Adrenal gland (tissue), 12 donors: ENCODE measurements around the gene KRTAP26-1. TPM values are rescaled to one million over a fixed set of nuclear protein-coding genes. Genes with fewer than 3 reads are reported as not detected.

ENCODE experiments used
- DNase-seq, 7 donors: peaks; one replicate each; pipeline ENCODE4 v3.0.0-alpha.2; 2019 to 2020
- H3K27ac ChIP-seq, 5 donors: fragments of 200-600 bp; sonication (generic) in 4 of 5; 1 replicate in 3 of 5; 2 replicates in 2 of 5; pipeline versions ENCODE4 v1.5.1 to v1.8.0; 2016 to 2020; ENCODE audit warnings: mild to moderate bottlenecking in 1 of 5
- H3K27me3 ChIP-seq: fragments of 200-600 bp; 2 replicates; pipeline ENCODE4 v1.8.0; 2021
- H3K36me3 ChIP-seq, 2 donors: fragments of 200-600 bp; replicated peaks in 1 of 2; 1 replicate in 1 of 2; 2 replicates in 1 of 2; pipeline versions ENCODE4 v1.5.1 to v1.8.0; 2018 to 2022
- H3K4me1 ChIP-seq, 2 donors: fragments of 200-600 bp; replicated peaks in 1 of 2; 1 replicate in 1 of 2; 2 replicates in 1 of 2; pipeline versions ENCODE4 v1.5.1 to v1.8.0; 2018 to 2021
- H3K4me3 ChIP-seq, 4 donors: fragments of 200-600 bp; sonication (generic) in 3 of 4; one replicate each; pipeline ENCODE4 v1.5.1; 2016 to 2018
- H3K9me3 ChIP-seq, 3 donors: fragments of 200-600 bp; sonication (generic) in 1 of 3; replicated peaks in 1 of 3; 1 replicate in 2 of 3; 2 replicates in 1 of 3; pipeline versions ENCODE4 v1.5.1 to v1.8.0; 2016 to 2021
- POLR2A ChIP-seq, 2 donors: fragments of 450-650 bp; IDR thresholded peaks; one replicate each; pipeline ENCODE4 v1.6.1; 2017; ENCODE audit warnings: antibody characterized with exemption in 2 of 2, mild to moderate bottlenecking in 2 of 2, moderate library complexity in 1 of 2
- WGBS, 4 donors: extraction: QIAGEN DNeasy Blood & Tissue Kit in 2 of 4; methylation state at CpG; one replicate each; pipeline versions ENCODE4 v1.1.5 to v1.1.7; 2013 to 2017; 5-methylcytosine and 5-hydroxymethylcytosine counted together
- intact Hi-C, 2 donors: fragments of 100-400 bp; cut with DNase I; formaldehyde crosslinking; loops; one replicate each; pipeline versions ENCODE4 v1.14.1 to v1.15.0; 2022 to 2023
- polyA plus RNA-seq, 3 donors: library from polyadenylated mRNA; stranded (reverse); fragments of 200-250 nt in 2 of 3; fragments of 350-450 nt in 1 of 3; fragmentation: Illumina TruSeq in 1 of 3; extraction: RNeasy Lipid Tissue Mini Kit (QIAGEN cat#74804) in 1 of 3; gene quantifications; one replicate each; pipeline ENCODE4 v1.2.3, GENCODE V29; 2013 to 2014
- small RNA-seq, 2 donors: library from RNA; depleted of rRNA; stranded (forward); fragments of <200 nt; gene quantifications; one replicate each; pipeline ENCODE3, GENCODE V24; 2016
- total RNA-seq, 9 donors: library from RNA; depleted of rRNA in 4 of 9; stranded (reverse); fragments of >200 nt in 4 of 9; fragments of 120-200 nt in 1 of 9; fragmentation: NEBNext Ultra II Directional in 1 of 9; extraction: Animal tissue kit (Norgen Biotek cat#: 25700) in 1 of 9; gene quantifications; one replicate each; pipeline versions ENCODE4 v1.1.0 to v1.2.4, GENCODE V29; 2013 to 2023
- TF ChIP-seq, protein P1 (sequence below), 6 experiments: fragments of 450-650 bp in 4 of 6; fragments of 200-600 bp in 2 of 6; sonication (generic) in 1 of 6; IDR thresholded peaks; 1 replicate in 5 of 6; 2 replicates in 1 of 6; pipeline versions ENCODE4 v1.5.1 to v1.8.0; 2016 to 2021; ENCODE audit warnings: antibody characterized with exemption in 6 of 6, mild to moderate bottlenecking in 2 of 6, moderate library complexity in 1 of 6
- donor health status: healthy with polysubstance abuse.
- donor health status: Bipolar disorder and iron deficiency.
- donor health status: DM: yes; HTN: yes; CAD: no.
- donor health status: DM: no; HTN: no; CAD: no.
- donor health status: DM: no; HTN: no; CAD: no.
- donor health status: DM: yes; HTN: yes; CAD: no.

Gene KRTAP26-1
- total and polyA plus RNA-seq, 12 donors = not detected

DNA sequence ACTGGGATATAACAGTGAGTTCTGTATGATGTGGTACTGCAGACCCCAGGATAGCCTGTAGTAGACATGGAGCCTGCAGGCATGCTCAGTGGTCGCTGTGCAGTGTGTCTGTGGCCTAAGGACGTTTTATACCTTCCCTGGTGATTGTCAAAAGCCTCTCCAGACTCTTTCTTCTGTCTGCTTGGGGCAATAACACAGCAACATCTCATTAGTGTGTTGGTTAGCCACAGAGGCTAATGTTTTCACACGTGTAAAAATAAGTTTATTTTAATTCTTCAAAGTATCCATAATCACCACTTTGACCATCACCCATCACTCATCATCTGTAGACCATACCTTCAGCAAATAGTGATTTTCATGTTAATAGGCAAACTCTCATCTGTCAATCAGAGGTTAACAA lies 37.3 kb downstream of the KRTAP26-1 start, which contains the start of gene KRTAP24-1:
Gene KRTAP24-1, minus strand, starts transcription at position 101 of the 400 bp plus-strand sequence. Its CDS starts 18 bp downstream, at position 83.
- WGBS, 4 donors = 40 to 64% (median 49%) methylated on average over 3 of the region's 3 CpGs
- Histone ChIP-seq H3K36me3 (no peaks in the 10 kb centered on the region), H3K27me3 (no peaks in the 10 kb centered on the region), H3K9me3 (no peaks in the 10 kb centered on the region), H3K4me3 (no peak within 1 kb of the TSS), H3K27ac (no peak within 1 kb of the TSS), H3K4me1 (no peaks in the 10 kb centered on the region)
- intact Hi-C loops = no loop called here
- TF ChIP-seq, protein P1, sequence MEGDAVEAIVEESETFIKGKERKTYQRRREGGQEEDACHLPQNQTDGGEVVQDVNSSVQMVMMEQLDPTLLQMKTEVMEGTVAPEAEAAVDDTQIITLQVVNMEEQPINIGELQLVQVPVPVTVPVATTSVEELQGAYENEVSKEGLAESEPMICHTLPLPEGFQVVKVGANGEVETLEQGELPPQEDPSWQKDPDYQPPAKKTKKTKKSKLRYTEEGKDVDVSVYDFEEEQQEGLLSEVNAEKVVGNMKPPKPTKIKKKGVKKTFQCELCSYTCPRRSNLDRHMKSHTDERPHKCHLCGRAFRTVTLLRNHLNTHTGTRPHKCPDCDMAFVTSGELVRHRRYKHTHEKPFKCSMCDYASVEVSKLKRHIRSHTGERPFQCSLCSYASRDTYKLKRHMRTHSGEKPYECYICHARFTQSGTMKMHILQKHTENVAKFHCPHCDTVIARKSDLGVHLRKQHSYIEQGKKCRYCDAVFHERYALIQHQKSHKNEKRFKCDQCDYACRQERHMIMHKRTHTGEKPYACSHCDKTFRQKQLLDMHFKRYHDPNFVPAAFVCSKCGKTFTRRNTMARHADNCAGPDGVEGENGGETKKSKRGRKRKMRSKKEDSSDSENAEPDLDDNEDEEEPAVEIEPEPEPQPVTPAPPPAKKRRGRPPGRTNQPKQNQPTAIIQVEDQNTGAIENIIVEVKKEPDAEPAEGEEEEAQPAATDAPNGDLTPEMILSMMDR (IDR thresholded peaks at IDR 0.05) = no peak
- TF ChIP-seq POLR2A (IDR thresholded peaks at IDR 0.05) = no peak
- DNase-seq = no peak

DNA sequence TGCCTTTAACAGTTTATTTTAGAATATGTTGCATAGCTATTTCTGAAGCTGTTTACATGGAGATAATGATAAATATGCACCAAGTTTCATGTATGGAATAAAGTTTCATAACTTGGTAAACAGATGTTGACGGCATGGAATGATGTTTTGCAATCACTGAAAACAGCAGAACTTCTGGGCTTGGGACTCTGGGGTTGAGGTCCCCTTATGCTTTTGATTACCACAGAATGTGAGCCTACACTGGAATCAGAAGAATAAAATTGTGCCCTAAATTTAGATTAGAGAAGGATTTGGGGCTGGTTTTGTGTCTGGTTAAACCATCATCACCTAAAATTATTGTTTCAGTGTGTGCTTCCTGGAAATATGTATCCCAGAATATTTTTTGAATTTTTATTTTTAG lies 48.5 kb downstream of the KRTAP26-1 start:
- no peak for DNase-seq
- no peaks in the 10 kb centered on the region for H3K27me3 ChIP-seq
- no peak overlapping the region for H3K4me3 ChIP-seq
- no peaks in the 10 kb centered on the region for H3K36me3 ChIP-seq
- H3K27ac ChIP-seq = no peak overlapping the region
- WGBS, 4 donors = 77 to 83% (median 79%) methylated on average over 1 of the region's 1 CpG
- H3K4me1 ChIP-seq = no peaks in the 10 kb centered on the region
- TF ChIP-seq, protein P1 (IDR thresholded peaks at IDR 0.05) = no peak
- no peak for TF ChIP-seq POLR2A (IDR thresholded peaks at IDR 0.05)
- intact Hi-C loops = no loop called here
- H3K9me3 ChIP-seq = no peaks in the 10 kb centered on the region

DNA sequence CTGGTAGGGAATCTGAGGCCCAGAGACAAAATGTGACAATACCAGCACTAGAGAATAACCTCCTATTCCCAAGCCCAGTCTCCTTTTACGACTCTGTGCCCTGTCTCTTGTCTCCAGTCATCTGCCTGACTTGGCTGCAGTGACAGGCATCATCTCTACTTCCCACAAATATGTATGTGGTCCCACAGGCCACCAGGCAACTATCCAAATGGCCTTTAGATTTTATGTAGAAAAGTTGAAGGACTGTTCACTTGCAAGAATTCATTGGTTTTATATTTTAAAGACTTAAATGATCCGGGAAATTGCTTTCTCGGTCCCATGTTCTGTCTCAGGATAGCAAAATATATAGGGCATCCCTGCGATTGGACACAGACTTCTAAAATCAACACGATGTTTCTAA lies 49.0 kb downstream of the KRTAP26-1 start:
- 62 to 76% (median 73%) methylated on average over 5 of the region's 5 CpGs for WGBS, 4 donors
- intact Hi-C loops = no loop called here
- TF ChIP-seq POLR2A (IDR thresholded peaks at IDR 0.05) = no peak
- TF ChIP-seq, protein P1 (IDR thresholded peaks at IDR 0.05) = no peak

DNA sequence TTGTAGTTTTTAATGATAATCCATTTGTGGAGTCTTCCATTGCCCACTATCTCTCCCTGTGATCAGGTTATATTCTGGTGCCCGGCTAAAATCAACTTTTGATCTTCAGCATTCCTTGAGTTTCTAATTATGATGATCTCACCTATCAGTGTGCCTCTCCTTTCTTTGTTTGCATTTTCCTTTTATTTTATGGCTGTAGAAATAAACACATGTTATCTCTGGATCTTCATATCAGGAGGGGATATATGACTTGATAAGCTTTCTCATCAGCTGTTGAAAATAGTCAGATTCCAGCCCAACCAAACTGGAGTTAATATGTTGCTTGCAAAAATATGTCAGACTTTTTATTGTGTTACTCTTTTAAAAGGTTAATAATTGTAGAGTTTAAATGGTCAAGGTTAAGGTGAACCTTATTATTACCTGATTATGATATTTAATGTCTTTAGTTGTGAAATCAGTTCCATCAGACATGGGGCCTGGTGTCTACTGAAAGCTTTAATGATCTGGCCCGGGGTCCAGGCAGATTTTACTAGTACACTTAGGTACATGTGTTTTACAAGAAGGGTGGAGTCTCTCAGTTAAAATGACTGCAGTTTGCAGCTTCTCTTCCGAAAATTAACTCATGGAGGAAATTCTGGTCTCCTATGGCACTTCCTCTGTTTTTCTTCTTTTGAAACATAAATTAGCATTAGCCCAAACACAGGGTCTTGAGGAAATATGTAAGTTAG lies 50.1 kb downstream of the KRTAP26-1 start:
- Histone ChIP-seq H3K27ac (no peak overlapping the region), H3K9me3 (no peaks in the 10 kb centered on the region), H3K4me1 (no peaks in the 10 kb centered on the region), H3K4me3 (no peak overlapping the region), H3K27me3 (no peaks in the 10 kb centered on the region), H3K36me3 (no peaks in the 10 kb centered on the region)
- no peak for DNase-seq
- TF ChIP-seq, protein P1 (IDR thresholded peaks at IDR 0.05) = no peak
- TF ChIP-seq POLR2A (IDR thresholded peaks at IDR 0.05) = no peak
- intact Hi-C loops = no loop called here
- WGBS, 4 donors = 67 to 73% (median 70%) methylated on average over 3 of the region's 3 CpGs

More for the DNA sequence above, 49.0 kb downstream of the KRTAP26-1 start:
- H3K36me3 ChIP-seq = no peaks in the 10 kb centered on the region
- H3K27ac ChIP-seq = no peak overlapping the region
- H3K9me3 ChIP-seq = no peaks in the 10 kb centered on the region
- DNase-seq = no peak
- no peak overlapping the region for H3K4me3 ChIP-seq
- no peaks in the 10 kb centered on the region for H3K4me1 ChIP-seq
- no peaks in the 10 kb centered on the region for H3K27me3 ChIP-seq

Small RNA genes within 50 kb of the gene (small RNA-seq; reads per million reads assigned to genes)
- 0 reads per million in 2 donors for gene KRTAP23-1

Other genes with a start within 250 kb of the KRTAP26-1 start
- gene CLDN17, start 153.5 kb downstream of the KRTAP26-1 start, total RNA-seq = not detected
- gene CLDN17, start 153.5 kb downstream of the KRTAP26-1 start, polyA plus RNA-seq = not detected
- under 1 TPM in 1 of 9 donors, not detected in 8; 0.14 TPM for gene CLDN8, start 104.2 kb downstream of the KRTAP26-1 start, total RNA-seq
- gene CLDN8, start 104.2 kb downstream of the KRTAP26-1 start, polyA plus RNA-seq = not detected
- not detected for gene KRTAP24-1, start 37.4 kb downstream of the KRTAP26-1 start, total RNA-seq
- gene KRTAP24-1, start 37.4 kb downstream of the KRTAP26-1 start, polyA plus RNA-seq = not detected
- not detected for gene KRTAP25-1, start 30.8 kb downstream of the KRTAP26-1 start, total RNA-seq
- gene KRTAP25-1, start 30.8 kb downstream of the KRTAP26-1 start, polyA plus RNA-seq = not detected
- not detected for gene KRTAP27-1, start 17.4 kb upstream of the KRTAP26-1 start, total RNA-seq
- gene KRTAP27-1, start 17.4 kb upstream of the KRTAP26-1 start, polyA plus RNA-seq = not detected
- not detected for gene KRTAP23-1, start 28.3 kb upstream of the KRTAP26-1 start, total RNA-seq
- gene KRTAP23-1, start 28.3 kb upstream of the KRTAP26-1 start, polyA plus RNA-seq = not detected
- under 1 TPM in 1 of 9 donors, not detected in 8; 0.41 TPM for gene KRTAP13-2, start 52.0 kb upstream of the KRTAP26-1 start, total RNA-seq
- gene KRTAP13-2, start 52.0 kb upstream of the KRTAP26-1 start, polyA plus RNA-seq = not detected
- gene KRTAP13-1, start 75.7 kb upstream of the KRTAP26-1 start, total RNA-seq = not detected
- not detected for gene KRTAP13-1, start 75.7 kb upstream of the KRTAP26-1 start, polyA plus RNA-seq
- gene KRTAP13-3, start 105.6 kb upstream of the KRTAP26-1 start, total RNA-seq = not detected
- not detected for gene KRTAP13-3, start 105.6 kb upstream of the KRTAP26-1 start, polyA plus RNA-seq
- not detected for gene KRTAP13-4, start 109.9 kb upstream of the KRTAP26-1 start, total RNA-seq
- gene KRTAP13-4, start 109.9 kb upstream of the KRTAP26-1 start, polyA plus RNA-seq = not detected
- gene KRTAP15-1, start 120.0 kb upstream of the KRTAP26-1 start, total RNA-seq = not detected
- gene KRTAP15-1, start 120.0 kb upstream of the KRTAP26-1 start, polyA plus RNA-seq = not detected
- gene KRTAP19-1, start 160.1 kb upstream of the KRTAP26-1 start, total RNA-seq = not detected
- gene KRTAP19-1, start 160.1 kb upstream of the KRTAP26-1 start, polyA plus RNA-seq = not detected
- not detected for gene KRTAP19-2, start 167.1 kb upstream of the KRTAP26-1 start, total RNA-seq
- not detected for gene KRTAP19-2, start 167.1 kb upstream of the KRTAP26-1 start, polyA plus RNA-seq
- not detected for gene KRTAP19-3, start 171.7 kb upstream of the KRTAP26-1 start, total RNA-seq
- gene KRTAP19-3, start 171.7 kb upstream of the KRTAP26-1 start, polyA plus RNA-seq = not detected
- not detected for gene KRTAP19-4, start 176.8 kb upstream of the KRTAP26-1 start, total RNA-seq
- not detected for gene KRTAP19-4, start 176.8 kb upstream of the KRTAP26-1 start, polyA plus RNA-seq
- not detected for gene KRTAP19-5, start 181.8 kb upstream of the KRTAP26-1 start, total RNA-seq
- gene KRTAP19-5, start 181.8 kb upstream of the KRTAP26-1 start, polyA plus RNA-seq = not detected
- not detected for gene KRTAP19-6, start 221.5 kb upstream of the KRTAP26-1 start, total RNA-seq
- gene KRTAP19-6, start 221.5 kb upstream of the KRTAP26-1 start, polyA plus RNA-seq = not detected
- gene KRTAP19-7, start 241.0 kb upstream of the KRTAP26-1 start, total RNA-seq = not detected
- not detected for gene KRTAP19-7, start 241.0 kb upstream of the KRTAP26-1 start, polyA plus RNA-seq